Measurements from ENCODE around the gene TNP2. TPM values are rescaled to one million over a fixed set of nuclear protein-coding genes. Genes with fewer than 3 reads are reported as not detected.
"Not testable (repeated sequence)": the region's sequence is repeated elsewhere in the genome, so short reads cannot be mapped to it uniquely, and the experiment has no call there.

The TNP2 gene
- total RNA-seq, 1 donor from 2014 or later: not detected

GRCh38 chr16:11302977-11303376, 33.9 kb upstream of the TNP2 start:
- H3K27ac ChIP-seq: no peak overlapping the region
- H3K36me3 ChIP-seq: no peaks in the 10 kb centered on the region
- no peak for DNase-seq (ENCODE audit: low spot score in 2 of 2)
- H3K27me3 ChIP-seq: no peaks in the 10 kb centered on the region
- intact Hi-C loops (cut with DNase I): no loop called here
- no peaks in the 10 kb centered on the region for H3K9me3 ChIP-seq
- H3K4me3 ChIP-seq: no peak overlapping the region
- TF ChIP-seq CTCF (IDR thresholded peaks at IDR 0.05): no peak
- H3K4me1 ChIP-seq: no peaks in the 10 kb centered on the region

- Histone ChIP-seq H3K9me3 (no peaks in the 10 kb centered on the region), H3K4me1 (peaks cover 0 to 11% of the 10 kb centered on the region in 2 donors), H3K27ac (no peak overlapping the region), H3K4me3 (no peak overlapping the region), H3K36me3 (no peaks in the 10 kb centered on the region), H3K27me3 (no peaks in the 10 kb centered on the region)
- no peak for DNase-seq (ENCODE audit: low spot score in 2 of 2)
- no peak for TF ChIP-seq CTCF (IDR thresholded peaks at IDR 0.05)
- intact Hi-C loops (cut with DNase I): no loop called here
Observed at GRCh38 chr16:11301645-11302501, 32.7 kb upstream of the TNP2 start.

- H3K4me1 ChIP-seq: peaks cover 0 to 11% of the 10 kb centered on the region in 2 donors
- H3K36me3 ChIP-seq: no peaks in the 10 kb centered on the region
- H3K4me3 ChIP-seq: no peak overlapping the region
- intact Hi-C loops (cut with DNase I): no loop called here
- no peaks in the 10 kb centered on the region for H3K27me3 ChIP-seq
- TF ChIP-seq CTCF (IDR thresholded peaks at IDR 0.05): no peak
- H3K9me3 ChIP-seq: no peaks in the 10 kb centered on the region
- no peak for DNase-seq (ENCODE audit: low spot score in 2 of 2)
- H3K27ac ChIP-seq: no peak overlapping the region
Observed at GRCh38 chr16:11300560-11300892, 31.4 kb upstream of the TNP2 start.

GRCh38 chr16:11299865-11300559, 30.9 kb upstream of the TNP2 start:
- TF ChIP-seq CTCF (IDR thresholded peaks at IDR 0.05): no peak
- no peak for DNase-seq (ENCODE audit: low spot score in 2 of 2)
- Histone ChIP-seq H3K4me1 (peaks cover 0 to 11% of the 10 kb centered on the region in 2 donors), H3K27ac (no peak overlapping the region), H3K4me3 (no peak overlapping the region), H3K36me3 (no peaks in the 10 kb centered on the region), H3K9me3 (no peaks in the 10 kb centered on the region), H3K27me3 (no peaks in the 10 kb centered on the region)
- intact Hi-C loops (cut with DNase I): no loop called here

- intact Hi-C loops (cut with DNase I); H3K27ac ChIP-seq: not testable (repeated sequence)
- H3K4me1 ChIP-seq: peaks cover 0 to 11% of the 10 kb centered on the region in 2 donors
Observed at GRCh38 chr16:11298950-11299547, 29.9 kb upstream of the TNP2 start.

More at GRCh38 chr16:11298950-11299547, 29.9 kb upstream of the TNP2 start:
- H3K27me3 ChIP-seq; H3K4me3 ChIP-seq; H3K36me3 ChIP-seq; DNase-seq (ENCODE audit: low spot score in 2 of 2); H3K9me3 ChIP-seq: not testable (repeated sequence)
